ENCODE data around the gene PLXNA3.

The PLXNA3 gene

GRCh38 chrX:154506483-154507332 is 48.6 kb downstream of the PLXNA3 start:
- no peak for DNase-seq

- no peak for DNase-seq
Measured at GRCh38 chrX:154507673-154508383, 49.7 kb downstream of the PLXNA3 start.

GRCh38 chrX:154508384-154508745 is 50.3 kb downstream of the PLXNA3 start:
- no peak for DNase-seq

GRCh38 chrX:154509455-154509854 is 51.4 kb downstream of the PLXNA3 start:
- DNase-seq: no peak

- DNase-seq: no peak
Measured at GRCh38 chrX:154511761-154512160, 53.7 kb downstream of the PLXNA3 start.

- no peak for DNase-seq
Measured at GRCh38 chrX:154512879-154513553, 54.9 kb downstream of the PLXNA3 start.

GRCh38 chrX:154513716-154514115 is 55.6 kb downstream of the PLXNA3 start:
- DNase-seq: no peak

- DNase-seq: no peak
Measured at GRCh38 chrX:154515090-154515965, 57.2 kb downstream of the PLXNA3 start.

GRCh38 chrX:154515966-154516655 is 58.0 kb downstream of the PLXNA3 start, which contains the start of gene FAM3A:
FAM3A (minus strand) TSS chrX:154516232; CDS start chrX:154515772, 460 bp downstream.
- DNase-seq: peak; percentile 59

GRCh38 chrX:154516656-154517100 is 58.6 kb downstream of the PLXNA3 start:
- DNase-seq: no peak

GRCh38 chrX:154517101-154517781 is 59.2 kb downstream of the PLXNA3 start:
- DNase-seq: no peak

GRCh38 chrX:154519389-154519788 is 61.3 kb downstream of the PLXNA3 start:
- DNase-seq: no peak

- DNase-seq: no peak
Measured at GRCh38 chrX:154525606-154526490, 67.8 kb downstream of the PLXNA3 start.

GRCh38 chrX:154526901-154527675 is 69.0 kb downstream of the PLXNA3 start:
- DNase-seq: peak; percentile 77

Data from NCI-H1694 (cell line).